GM13977 (cell line): ENCODE data around the gene KIAA1217.

ENCODE experiments used
- DNase-seq: peaks from one replicate; pipeline ENCODE4 v3.0.0; 2012; ENCODE audit warnings: low spot score
- CTCF ChIP-seq: IDR thresholded peaks from 2 replicates; pipeline ENCODE4 v1.5.1; 2012; ENCODE audit warnings: mild to moderate bottlenecking, control low read depth; ENCODE audit not compliant: insufficient read depth; ENCODE audit errors: extremely low read depth, missing control alignments
- in situ Hi-C: fragments of 300-500 bp; cut with MboI; formaldehyde crosslinking; loops from one replicate; pipeline ENCODE4 v1.12.0; 2022; ENCODE audit warnings: low sequenced_read_pairs, low pct_unique_long_range_greater_than_20kb, mixed read lengths, inconsistent platforms; ENCODE audit not compliant: unreplicated experiment

Gene KIAA1217

GRCh38 chr10:24352399-24352798 lies 143.5 kb downstream of the KIAA1217 start:
- TF ChIP-seq CTCF, result no peak
- in situ Hi-C loops, result no loop called here
- DNase-seq, result no peak

GRCh38 chr10:24353319-24353718 lies 144.4 kb downstream of the KIAA1217 start:
- in situ Hi-C loops, result no loop called here
- TF ChIP-seq CTCF, result no peak
- DNase-seq, result no peak

- DNase-seq, result no peak
- in situ Hi-C loops, result no loop called here
- no peak for TF ChIP-seq CTCF
These were observed 146.2 kb downstream of the KIAA1217 start for GRCh38 chr10:24355056-24355688.

GRCh38 chr10:24357344-24358004 lies 148.5 kb downstream of the KIAA1217 start:
- in situ Hi-C loops, result no loop called here
- TF ChIP-seq CTCF, result no peak
- DNase-seq, result no peak

- no peak for TF ChIP-seq CTCF
- in situ Hi-C loops, result no loop called here
- no peak for DNase-seq
These were observed 149.1 kb downstream of the KIAA1217 start for GRCh38 chr10:24358022-24358421.

- in situ Hi-C loops, result no loop called here
- peak; percentile 76 for TF ChIP-seq CTCF
- peak; percentile 60 for DNase-seq
These were observed 151.6 kb downstream of the KIAA1217 start for GRCh38 chr10:24360282-24361127.
